C1 segment of cervical spinal cord (tissue), 14 donors: ENCODE measurements around the gene FAM20C.

Experiments
- DNase-seq, 14 donors: peaks; one replicate each; lab custom pipeline; 2025; lab: John Stamatoyannopoulos, UW

The FAM20C gene

DNA sequence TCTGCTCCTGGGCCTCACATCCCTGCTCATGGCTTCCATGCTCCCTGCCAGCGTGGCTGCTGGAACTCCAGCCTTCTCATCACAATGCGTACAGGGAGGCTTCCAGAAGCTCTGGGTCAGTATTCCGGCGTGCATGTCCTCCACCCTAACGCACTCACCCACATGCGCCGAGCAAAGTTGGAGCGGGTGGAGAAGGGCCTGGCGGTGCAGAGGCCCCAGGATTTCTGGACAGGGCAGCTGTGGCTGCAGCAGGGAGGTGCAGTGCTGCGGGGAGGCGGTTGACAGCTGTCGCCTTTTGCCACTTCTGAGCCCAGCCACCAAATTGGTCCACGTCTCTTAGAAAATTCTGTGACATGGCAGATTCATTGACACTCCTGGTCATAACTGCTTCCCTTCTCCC, 33.6 kb upstream of the FAM20C start:
- no peak for DNase-seq

DNA sequence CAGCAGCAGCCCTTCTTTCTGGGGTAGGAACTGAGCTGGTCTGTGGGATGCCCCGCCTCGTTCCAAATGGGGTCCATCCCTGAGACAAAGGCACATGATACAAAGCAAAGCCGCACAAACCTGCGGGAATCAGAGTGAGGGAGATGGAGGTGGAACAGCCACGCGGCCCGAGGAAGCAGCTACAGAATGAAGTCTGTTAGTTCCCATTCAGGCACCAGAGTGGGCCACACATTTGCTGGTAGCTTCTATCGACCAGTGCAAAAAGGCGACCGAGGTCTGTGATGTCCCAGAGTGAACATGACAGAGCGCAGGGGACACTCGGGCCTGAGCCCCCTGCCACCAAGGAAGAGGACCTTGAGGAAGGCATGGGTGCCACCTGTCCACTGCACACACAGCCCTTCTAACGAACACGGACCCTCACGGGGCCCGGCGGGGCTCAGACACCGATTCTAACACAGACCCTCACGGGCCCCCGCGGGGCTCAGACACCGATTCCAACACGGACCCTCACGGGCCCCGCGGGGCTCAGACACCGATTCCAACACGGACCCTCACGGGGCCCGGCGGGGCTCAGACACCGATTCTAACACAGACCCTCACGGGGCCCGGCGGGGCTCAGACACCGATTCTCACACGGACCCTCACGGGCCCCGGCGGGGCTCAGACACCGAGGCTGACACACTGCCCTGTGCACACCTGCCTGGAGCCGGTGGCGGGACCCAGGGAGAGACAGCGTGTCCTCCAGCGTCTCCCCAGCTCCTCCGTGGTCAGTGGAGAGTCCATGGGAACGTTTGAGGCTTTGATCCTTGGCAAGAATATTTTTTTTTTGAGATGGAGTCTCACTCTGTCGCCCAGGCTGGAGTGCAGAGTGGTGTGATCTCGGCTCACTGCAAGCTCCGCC, 32.8 kb upstream of the FAM20C start:
- no peak for DNase-seq

DNA sequence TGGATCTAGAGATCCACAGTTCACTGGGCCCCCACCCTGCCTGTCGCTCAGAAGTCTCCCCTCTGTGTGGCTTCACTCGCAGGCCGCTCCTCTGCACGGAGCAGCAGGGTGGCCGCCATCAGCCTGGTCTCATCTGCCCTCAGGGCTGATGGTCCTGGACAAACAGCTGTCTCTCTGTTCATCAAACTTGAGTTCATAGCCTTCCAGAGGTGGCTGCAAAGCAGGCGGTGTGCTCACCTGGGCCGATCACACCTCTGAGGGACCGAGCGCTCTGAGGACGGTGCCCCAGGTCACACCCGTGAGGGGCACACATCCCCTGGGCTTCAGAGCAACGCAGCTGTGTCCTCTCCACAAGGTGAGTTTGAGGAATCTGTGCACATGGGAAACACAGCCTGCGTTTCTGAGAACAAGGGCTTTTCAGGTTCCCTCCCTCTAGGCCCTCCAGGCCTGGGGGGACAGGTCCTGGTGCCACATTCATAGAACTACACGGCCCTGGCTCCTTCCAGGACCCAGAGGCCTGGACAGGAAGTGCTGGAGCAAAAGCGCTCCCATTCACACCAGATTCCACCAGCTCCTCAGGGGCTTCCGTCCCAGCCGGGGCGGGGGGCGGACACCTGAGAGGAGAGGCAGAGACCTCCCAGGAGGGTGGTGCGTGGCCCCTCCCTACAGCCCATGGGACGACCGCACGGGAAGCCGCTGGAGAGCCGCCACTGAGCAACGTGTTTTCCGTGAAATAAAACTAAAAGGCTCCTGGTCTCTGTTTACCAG, 31.2 kb upstream of the FAM20C start:
- no peak for DNase-seq

DNA sequence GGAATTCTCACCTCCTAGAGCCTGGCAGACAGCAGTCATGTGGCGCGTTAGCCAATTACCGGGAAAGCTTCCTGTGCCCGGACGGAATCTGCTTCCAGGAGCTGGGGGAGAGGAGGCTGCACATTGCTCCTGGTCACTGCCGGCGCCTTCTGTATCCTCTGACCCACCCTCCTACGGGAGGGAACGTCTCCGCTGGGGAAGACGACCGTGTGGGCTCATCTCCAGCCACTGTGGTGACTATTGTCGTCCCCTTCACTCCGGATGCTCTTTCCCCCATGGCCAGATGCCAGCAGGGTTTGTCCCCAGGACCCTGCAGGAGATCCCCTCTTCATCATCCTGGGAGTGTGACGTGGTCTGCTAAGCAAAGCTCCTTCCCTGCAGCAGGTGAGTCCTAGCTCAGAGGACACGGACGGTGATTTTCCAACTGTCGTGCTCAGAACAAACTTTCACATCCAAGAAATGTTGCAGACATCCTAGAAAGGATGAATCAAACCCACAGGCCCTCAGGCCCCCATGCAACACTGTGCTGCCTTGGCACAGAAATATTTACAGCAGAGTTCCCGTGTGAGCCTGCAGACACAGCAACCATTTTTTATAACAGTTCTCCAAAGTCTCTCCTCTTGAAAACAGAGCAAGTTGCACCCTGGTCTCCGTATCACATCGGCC, 29.6 kb upstream of the FAM20C start:
- peak in 1 of 14 donors; percentile 24 for DNase-seq

DNA sequence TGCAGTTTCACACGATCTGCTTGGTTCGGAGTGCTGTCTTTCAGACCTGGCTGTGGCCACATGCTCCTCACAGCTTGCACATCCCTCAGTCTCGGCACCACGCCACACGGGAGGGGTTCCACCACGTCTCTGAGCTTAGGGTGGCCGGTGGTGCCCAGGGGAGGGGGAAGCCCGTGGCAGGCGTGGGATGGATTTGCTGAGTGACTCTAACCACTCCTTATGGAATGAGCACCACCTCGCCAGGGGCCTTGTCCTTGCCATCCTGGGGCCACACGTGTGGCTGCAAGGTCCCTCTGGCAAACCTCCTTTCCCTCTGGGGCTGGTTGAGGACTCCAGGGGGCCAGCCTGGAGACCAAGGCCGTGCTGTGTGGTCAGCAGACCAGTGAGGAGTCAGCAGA, 29.1 kb upstream of the FAM20C start:
- no peak for DNase-seq

DNA sequence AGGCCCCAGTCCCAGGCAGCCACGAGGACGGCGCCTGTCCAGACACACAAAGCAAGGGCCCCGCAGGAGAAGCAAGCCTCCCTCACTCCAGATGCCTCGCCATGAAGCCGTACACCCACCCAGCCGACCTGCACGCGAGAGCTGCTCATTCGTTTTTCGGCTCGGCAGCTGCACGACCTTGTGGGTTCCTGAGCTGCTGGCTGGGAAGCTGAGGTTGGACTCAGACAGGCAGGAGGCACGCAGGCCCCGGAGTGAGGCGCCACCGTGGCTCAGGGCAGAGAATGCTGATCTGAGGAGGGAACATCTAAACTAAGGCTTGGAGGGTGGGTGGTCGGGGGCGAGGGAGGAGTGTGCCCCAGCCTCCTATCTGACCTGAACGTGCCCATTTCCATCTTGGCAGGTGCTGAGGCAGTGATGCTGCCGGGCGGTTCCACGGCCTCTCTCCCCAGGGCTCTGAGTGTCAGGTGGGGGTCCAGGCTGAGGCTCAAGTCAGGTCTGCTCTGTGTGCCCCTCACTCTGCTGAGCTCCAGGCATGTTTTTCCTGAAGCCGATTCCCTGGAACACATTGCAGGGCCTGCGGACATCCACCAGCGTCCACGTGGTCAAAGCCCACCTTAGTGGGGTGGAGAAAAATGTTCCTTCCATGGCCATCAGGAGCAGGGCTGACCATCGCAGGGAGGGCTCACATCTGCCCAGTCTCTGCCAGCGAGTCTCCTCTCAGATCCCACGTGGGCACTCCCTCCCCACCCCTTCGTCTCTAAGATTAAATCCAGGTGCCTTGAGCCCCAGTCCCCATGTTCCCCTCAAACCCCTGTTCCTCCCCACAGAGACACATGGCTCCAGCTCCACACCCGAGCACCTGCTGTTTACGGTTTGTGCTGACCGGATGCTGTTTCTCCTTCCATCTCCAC, 28.1 kb upstream of the FAM20C start:
- DNase-seq, result no peak

DNA sequence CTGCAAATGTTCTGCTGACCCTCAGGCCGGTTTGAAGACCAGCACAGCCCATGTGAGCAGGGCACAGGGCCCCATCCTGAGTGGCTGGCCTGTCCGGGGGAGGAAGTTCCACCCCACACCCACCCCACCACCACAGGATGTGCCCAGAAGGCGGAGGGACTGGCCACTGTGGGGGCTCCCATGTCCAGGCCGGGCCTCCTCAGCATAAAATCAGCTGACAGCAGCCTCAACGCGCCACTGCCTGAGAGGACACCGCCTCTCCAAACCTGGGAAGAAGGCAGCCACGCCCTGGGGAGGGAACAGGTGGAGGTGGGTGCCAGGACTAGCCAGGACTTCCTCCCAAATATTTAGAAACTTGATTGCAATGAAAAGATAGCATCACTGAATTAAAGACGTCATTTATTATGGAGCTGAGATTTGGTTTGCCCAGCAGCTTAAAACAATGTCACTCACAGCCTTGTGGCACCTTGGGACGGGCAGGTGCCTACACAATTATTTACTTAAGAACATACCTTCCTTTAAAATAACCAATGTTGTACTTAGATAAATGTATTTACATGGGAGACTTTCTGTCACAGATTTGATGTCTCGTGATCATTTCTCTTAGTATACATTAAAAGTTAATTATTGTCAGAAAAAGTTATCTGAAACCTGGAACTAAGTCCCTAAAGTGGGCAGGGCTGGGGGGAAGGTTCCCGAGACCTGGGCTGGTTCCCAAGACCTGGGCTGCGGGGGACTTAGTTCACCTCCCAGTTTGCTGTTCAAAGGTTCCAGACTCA, 27.3 kb upstream of the FAM20C start:
- peak in 6 of 14 donors; percentile 12 to 65 (median 34) for DNase-seq

DNA sequence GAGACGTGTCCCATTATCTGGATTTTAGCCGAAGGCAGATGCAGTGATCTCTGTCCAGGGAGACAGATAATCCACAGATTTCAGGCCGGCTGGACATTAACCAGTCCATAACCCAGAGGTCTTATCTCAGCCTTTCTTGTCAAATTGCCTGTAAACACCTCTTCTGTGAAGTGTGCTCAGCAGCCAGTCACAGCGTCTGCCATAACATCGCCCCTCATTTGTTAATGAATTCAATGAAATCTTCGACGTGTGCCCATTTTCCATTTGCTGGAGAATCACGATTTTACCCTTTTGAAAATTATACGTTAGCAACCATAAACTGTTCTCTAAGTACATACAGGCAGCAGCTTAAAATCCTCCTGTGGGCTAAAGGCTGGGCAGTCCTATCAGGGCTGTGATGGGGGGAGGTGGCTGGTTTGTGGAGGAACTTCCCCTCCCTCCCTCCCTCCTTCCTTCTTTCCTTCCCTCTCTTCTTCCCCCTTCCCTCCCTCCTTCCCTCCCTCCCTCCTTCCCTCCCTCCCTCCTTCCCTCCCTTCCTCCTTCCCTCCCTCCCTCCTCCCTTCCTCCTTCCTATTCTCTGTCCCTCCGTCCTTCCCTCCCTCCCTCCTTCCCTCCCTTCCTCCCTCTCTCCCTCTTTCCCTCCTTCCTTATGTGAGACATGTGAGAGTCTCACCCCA, 26.6 kb upstream of the FAM20C start:
- no peak for DNase-seq

DNA sequence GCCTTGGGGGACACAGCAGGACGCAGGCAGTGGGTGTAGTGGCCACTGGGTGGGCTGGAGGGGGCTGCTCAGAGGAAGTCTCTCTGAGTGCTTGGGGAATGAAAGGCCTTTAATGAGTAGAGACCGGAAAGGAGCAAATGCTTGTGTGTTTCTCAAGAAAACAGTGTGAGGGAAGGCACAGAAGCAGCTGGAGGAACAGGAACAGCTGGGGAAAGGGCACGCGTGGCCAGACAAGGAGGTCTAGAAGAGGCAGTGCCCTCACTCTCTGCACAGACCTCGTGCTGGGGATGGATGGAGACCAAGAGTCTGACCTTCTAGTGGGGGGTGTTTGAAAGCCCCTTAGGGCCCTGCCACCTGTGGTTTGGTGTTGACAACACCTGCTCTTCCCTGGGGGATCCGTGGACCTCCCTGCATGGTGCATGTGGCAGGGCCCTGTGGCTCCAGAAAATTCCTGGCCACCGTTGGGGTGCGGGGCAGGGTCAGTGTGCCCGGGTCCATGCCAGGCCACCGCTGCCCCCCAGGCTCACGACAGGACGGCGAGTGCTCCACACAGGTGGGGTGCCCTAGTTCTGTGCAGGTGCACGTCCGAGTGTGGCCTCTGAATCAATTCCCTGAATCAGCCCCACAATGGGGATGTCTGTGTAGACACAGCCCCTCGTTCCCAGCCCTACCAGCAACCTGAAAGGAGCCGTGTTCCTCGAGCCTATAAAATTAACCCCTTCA, 25.9 kb upstream of the FAM20C start:
- peak in 1 of 14 donors; percentile 14 for DNase-seq

DNA sequence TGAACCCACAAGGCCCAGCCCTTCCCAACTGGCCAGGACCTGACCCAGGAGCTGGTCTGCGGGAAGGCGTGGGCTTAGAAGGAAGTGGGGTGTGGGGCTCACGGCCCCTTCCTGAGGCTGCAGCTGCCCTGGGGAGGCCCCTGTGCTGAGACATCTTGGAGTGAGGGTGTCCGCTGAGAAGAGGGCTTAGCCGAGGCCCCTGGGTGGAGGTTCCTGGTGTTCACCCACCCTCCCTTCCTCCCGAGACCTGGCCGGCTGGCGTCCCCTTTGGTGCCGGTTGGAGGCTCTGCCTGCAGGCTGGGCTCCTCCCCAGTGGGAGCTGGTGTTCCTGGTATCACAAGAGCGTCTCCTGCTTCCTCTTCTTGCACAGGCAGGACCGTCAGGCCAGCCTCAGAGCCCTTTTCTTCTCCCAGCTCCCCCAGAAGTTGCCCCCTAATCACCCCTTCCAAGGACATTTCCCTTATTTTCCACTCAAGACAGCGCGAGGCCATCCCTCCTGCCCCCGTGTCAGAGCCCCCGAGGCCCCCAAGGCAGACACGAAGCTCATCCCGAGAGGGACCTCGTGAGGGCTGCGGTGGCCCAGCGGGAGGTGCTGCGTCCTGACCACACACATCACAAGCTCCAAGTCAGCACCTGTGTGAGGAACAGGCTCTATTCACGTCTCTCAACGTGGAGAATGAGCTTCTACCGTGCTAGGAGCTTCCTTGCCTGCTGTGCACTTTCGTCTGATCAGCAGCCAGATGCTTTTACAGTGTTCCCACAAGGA, 25.1 kb upstream of the FAM20C start:
- DNase-seq, result peak in 1 of 14 donors; percentile 8

DNA sequence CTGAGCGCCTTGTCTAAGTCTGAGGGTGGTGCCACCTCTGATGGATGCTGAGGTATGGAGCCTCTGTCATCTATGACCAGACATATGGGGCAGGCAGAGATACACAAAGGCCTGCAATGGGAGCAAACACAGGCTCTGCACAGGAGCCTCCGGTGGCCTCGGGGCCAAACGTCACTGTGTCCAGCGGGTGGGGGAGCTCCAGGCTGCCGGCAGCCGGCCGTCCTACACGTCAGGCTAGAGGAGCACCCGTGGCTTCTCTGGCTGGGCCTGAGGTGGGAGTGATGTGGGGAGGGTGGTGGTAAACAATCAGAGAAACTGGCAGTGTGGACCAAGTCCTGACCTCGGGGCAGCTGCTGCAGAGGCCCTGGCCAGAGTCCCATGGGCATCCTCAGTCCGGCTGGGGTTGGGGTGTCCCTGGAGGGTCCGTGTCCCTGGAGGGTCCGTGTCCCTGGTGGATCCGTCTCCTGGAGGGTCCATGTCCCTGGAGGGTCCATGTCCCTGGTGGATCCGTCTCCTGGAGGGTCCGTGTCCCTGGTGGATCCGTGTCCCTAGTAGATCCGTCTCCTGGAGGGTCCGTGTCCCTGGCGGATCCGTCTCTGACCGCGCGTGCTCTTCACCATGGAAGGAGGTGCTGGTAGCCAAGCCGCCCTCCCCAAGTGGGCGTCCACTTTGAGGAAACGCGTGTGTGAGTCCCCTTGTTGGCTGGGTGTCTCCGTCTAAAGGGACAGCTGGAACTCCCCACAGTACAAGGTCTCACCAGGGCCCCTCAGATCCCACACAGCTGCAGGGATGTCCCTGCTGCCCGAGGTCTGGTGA, 24.2 kb upstream of the FAM20C start:
- DNase-seq, result no peak

DNA sequence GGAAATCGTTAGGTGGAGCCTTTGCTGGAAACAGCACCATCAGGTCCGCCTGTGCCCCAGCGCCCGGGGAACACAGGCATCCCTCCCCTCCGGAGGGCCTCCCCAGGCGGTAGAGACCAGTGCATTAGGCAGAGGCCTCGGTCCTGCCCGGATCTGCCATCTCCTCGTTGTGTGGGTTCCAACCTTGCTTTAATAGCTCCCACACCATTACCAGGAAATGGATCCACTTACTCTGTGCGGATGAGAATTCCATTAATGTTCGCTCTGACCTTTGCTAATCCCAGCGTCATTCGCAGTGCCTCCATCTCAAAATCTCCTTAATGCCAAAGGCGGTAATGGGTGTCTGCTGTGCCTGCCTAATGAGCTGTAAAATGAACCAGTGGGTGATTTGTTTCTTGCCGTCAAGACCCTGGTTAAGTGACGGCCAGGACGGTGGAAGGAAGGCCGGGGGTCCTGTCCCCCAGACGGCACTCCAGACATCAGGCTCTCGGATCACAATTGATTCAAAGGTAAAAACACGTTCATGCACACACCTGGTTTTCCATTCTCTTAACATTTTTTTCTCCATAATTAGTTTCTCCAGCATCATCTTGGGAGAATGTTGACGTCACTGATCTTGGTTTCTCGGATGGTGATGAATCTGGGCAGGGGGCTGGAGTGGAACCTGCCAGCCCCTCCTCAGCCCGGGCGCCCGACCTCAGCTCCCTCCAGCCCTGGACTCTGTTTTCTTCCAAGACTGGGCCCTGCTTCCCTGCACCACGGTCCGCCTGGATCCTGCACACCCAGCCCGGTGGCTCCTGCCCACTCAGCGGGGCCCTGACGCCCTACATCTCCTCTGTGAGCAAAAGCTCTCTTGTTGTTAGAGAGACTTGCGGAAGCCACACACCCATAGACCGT, 22.8 kb upstream of the FAM20C start:
- DNase-seq, result no peak

DNA sequence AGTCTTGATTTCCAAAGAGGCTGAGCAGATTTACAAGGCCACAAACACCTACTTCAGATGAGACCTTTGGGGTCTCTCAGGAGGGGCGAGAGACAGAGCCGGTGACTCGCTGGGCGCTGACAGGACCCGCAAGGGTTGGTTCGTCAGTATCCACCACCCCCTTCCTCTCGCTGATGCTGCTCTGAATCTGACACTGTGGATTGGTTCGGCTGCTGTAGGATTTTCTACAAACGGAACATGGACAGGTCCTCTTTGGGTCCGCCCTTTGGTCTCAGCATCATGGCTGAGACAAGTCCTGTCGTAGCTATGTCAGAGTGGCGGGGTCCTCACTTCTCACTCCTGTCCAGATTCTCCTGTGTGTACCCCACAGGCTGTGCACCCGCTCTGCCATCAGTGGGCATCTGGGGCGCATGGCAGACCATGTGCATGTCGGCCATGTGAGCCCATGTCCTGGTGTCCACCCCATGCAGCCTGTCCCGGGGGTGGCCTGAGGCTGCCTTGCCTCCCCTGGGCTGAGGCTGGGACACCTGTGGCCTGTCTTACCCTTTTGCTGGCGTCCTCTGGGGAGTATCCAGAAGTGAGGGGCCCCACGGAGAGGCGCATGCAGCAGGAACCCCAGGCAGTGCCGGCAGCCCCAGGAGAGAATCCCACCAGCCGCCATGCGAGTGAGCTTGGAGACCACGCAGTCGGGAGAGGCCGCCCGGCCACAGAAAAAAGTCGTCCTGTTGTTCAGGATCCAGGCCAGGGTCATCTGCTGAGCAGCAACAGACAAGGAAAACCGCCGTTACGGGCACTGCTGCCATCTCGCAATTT, 21.6 kb upstream of the FAM20C start:
- DNase-seq, result no peak

DNA sequence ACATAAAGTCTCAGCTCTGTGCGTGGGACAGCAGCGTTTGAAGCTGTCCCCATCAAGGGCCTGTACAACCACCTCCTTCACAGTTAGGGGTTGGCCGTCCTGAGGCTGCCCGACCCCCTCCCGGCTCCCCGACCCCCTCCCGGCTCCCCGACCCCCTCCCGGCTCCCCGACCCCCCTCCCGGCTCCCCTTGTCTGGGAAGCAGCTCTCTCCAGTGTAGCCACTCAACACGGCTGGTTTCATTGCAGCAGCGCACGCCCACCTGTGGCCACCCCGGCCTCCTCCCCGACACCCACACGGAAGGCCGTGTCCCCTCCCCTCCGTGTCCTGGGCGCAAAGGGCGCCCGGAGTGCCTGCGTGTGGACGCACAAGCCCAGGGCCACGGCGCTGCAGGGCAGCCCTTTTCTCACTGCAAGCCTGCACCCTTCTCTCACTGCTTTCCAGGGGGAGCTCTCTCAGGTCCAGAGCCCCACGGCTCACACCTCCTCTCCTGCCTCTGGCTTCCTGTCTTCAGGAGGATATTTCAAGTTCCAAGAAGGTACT, 20.9 kb upstream of the FAM20C start:
- DNase-seq, result no peak

DNA sequence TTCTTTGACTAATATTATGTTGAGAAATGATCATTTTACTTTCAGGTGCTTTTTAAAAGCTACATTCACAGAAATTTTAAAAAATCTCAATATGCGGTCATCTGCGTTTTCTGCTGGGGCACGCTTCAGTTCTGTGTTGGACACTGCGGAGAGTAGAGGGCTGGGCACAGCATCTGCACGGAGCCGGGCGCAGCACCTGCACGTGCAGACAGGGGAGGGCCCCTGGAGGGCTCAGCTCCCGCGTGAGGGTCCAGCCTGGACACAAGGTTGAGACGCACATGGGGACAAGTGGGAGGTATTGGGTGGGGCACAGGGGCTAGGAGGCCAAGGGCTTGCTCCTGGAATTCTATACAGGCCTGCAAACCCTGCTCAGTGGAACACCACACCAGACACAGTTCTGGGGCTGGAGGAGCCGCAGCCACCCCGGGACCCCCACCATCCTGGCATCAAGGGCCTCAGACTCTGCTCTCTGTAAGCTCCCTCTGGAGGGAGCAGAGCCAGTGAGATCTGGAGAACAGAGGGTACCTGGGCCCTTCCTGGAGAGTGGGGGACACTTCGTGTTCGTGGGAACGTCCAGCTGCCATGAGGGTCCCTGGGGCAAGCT, 20.4 kb upstream of the FAM20C start:
- DNase-seq, result no peak
